HEK293 (cell line): ENCODE data around the gene NPDC1.
A peak's percentile ranks its signal among the peaks of the same experiment; 100 is the strongest.

Experiments used
- CTCF ChIA-PET: fragments of 350-600 bp; formaldehyde crosslinking; extraction: SDS; loops from one replicate; lab custom pipeline; 2021; ENCODE audit warnings: antibody characterized with exemption; lab: Yijun Ruan, JAX
- POLR2A ChIA-PET: fragments of 300-600 bp; formaldehyde crosslinking; extraction: SDS; loops from one replicate; lab custom pipeline; 2020; ENCODE audit warnings: antibody characterized with exemption, inconsistent platforms; lab: Yijun Ruan, JAX
- H3K27ac ChIP-seq: fragments of 200-500 bp; sonication (Bioruptor generic); 2 replicates; pipeline ENCODE4 v1.5.1; 2014; ENCODE audit warnings: low read depth, low read length, control low read depth, inconsistent platforms; ENCODE audit errors: extremely low read depth
- H3K36me3 ChIP-seq, 2 experiments: fragments of 200-500 bp in 1 of 2; sonication (Bioruptor generic) in 1 of 2; 1 replicate in 1 of 2; 2 replicates in 1 of 2; pipeline ENCODE4 v1.5.1; 2014 to 2017; ENCODE audit warnings: inconsistent platforms in 2 of 2, low read length in 2 of 2; ENCODE audit not compliant: control insufficient read depth in 2 of 2, insufficient read depth in 1 of 2
- H3K4me1 ChIP-seq: fragments of 200-500 bp; sonication (Bioruptor generic); 2 replicates; pipeline ENCODE4 v1.5.1; 2014; ENCODE audit warnings: mild to moderate bottlenecking, low read length, inconsistent platforms; ENCODE audit not compliant: control insufficient read depth, insufficient read depth
- H3K4me3 ChIP-seq: 2 replicates; pipeline ENCODE4 v1.5.1; 2011; ENCODE audit warnings: low read depth, mild to moderate bottlenecking, control low read depth, low read length, moderate library complexity
- H3K9me3 ChIP-seq: fragments of 200-500 bp; sonication (Bioruptor generic); 2 replicates; pipeline ENCODE4 v1.5.1; 2014; ENCODE audit warnings: low read depth, low read length, inconsistent platforms; ENCODE audit not compliant: control insufficient read depth, insufficient read depth
- GFI1B ChIP-seq: fragments of 450-650 bp; formaldehyde crosslinking; IDR thresholded peaks from 2 replicates; pipeline ENCODE4 v1.5.1; 2016; ENCODE audit warnings: missing biosample characterization, missing genetic modification characterization
- SP2 ChIP-seq: fragments of 450-650 bp; formaldehyde crosslinking; IDR thresholded peaks from 2 replicates; pipeline ENCODE4 v1.5.1; 2016; ENCODE audit warnings: missing biosample characterization, missing genetic modification characterization
- SP3 ChIP-seq: fragments of 450-650 bp; formaldehyde crosslinking; IDR thresholded peaks from 2 replicates; pipeline ENCODE4 v1.5.1; 2016; ENCODE audit warnings: missing biosample characterization, missing genetic modification characterization
- SP7 ChIP-seq: fragments of 450-650 bp; formaldehyde crosslinking; IDR thresholded peaks from 2 replicates; pipeline ENCODE4 v1.5.1; 2016; ENCODE audit warnings: missing biosample characterization, missing genetic modification characterization
- YY2 ChIP-seq: fragments of 450-650 bp; formaldehyde crosslinking; IDR thresholded peaks from 2 replicates; pipeline ENCODE4 v1.5.1; 2016; ENCODE audit warnings: missing biosample characterization, missing genetic modification characterization
- ZBTB21 ChIP-seq: fragments of 450-650 bp; formaldehyde crosslinking; IDR thresholded peaks from 2 replicates; pipeline ENCODE4 v1.5.1; 2017; ENCODE audit warnings: missing biosample characterization, missing genetic modification characterization
- ZNF10 ChIP-seq: fragments of 450-650 bp; formaldehyde crosslinking; IDR thresholded peaks from 2 replicates; pipeline ENCODE4 v1.5.1; 2017; ENCODE audit warnings: missing biosample characterization, missing genetic modification characterization
- ZNF114 ChIP-seq: fragments of 450-650 bp; formaldehyde crosslinking; IDR thresholded peaks from 2 replicates; pipeline ENCODE4 v1.5.0; 2017; ENCODE audit warnings: missing biosample characterization, missing genetic modification characterization
- ZNF121 ChIP-seq: fragments of 450-650 bp; formaldehyde crosslinking; IDR thresholded peaks from 2 replicates; pipeline ENCODE4 v1.5.1; 2016; ENCODE audit warnings: missing biosample characterization, missing genetic modification characterization
- ZNF132 ChIP-seq: fragments of 450-650 bp; formaldehyde crosslinking; IDR thresholded peaks from 2 replicates; pipeline ENCODE4 v1.5.1; 2017; ENCODE audit warnings: missing biosample characterization, missing genetic modification characterization, borderline replicate concordance
- ZNF146 ChIP-seq: fragments of 450-650 bp; formaldehyde crosslinking; IDR thresholded peaks from 2 replicates; pipeline ENCODE4 v1.5.1; 2016; ENCODE audit warnings: missing biosample characterization, missing genetic modification characterization
- ZNF155 ChIP-seq: fragments of 450-650 bp; formaldehyde crosslinking; IDR thresholded peaks from 2 replicates; pipeline ENCODE4 v1.5.1; 2016; ENCODE audit warnings: missing biosample characterization, missing genetic modification characterization
- ZNF248 ChIP-seq: fragments of 450-650 bp; formaldehyde crosslinking; IDR thresholded peaks from 2 replicates; pipeline ENCODE4 v1.5.1; 2017; ENCODE audit warnings: missing biosample characterization, missing genetic modification characterization
- ZNF302 ChIP-seq: fragments of 450-650 bp; formaldehyde crosslinking; IDR thresholded peaks from 2 replicates; pipeline ENCODE4 v1.5.1; 2016; ENCODE audit warnings: missing biosample characterization, missing genetic modification characterization, low read depth
- ZNF335 ChIP-seq: fragments of 450-650 bp; formaldehyde crosslinking; conservative IDR thresholded peaks from 2 replicates; pipeline ENCODE4 v1.5.1; 2016; ENCODE audit warnings: missing biosample characterization, missing genetic modification characterization
- ZNF391 ChIP-seq: fragments of 450-650 bp; formaldehyde crosslinking; IDR thresholded peaks from 2 replicates; pipeline ENCODE4 v1.5.1; 2016; ENCODE audit warnings: low read depth, missing biosample characterization, missing genetic modification characterization, borderline replicate concordance
- ZNF416 ChIP-seq: fragments of 450-650 bp; formaldehyde crosslinking; IDR thresholded peaks from 2 replicates; pipeline ENCODE4 v1.5.1; 2016; ENCODE audit warnings: missing biosample characterization, missing genetic modification characterization
- ZNF426 ChIP-seq: fragments of 450-650 bp; formaldehyde crosslinking; IDR thresholded peaks from 2 replicates; pipeline ENCODE4 v1.5.1; 2017; ENCODE audit warnings: missing biosample characterization, missing genetic modification characterization, mild to moderate bottlenecking, inconsistent platforms, moderate library complexity
- ZNF544 ChIP-seq: fragments of 450-650 bp; formaldehyde crosslinking; IDR thresholded peaks from 2 replicates; pipeline ENCODE4 v1.5.0; 2017; ENCODE audit warnings: missing biosample characterization, missing genetic modification characterization
- ZSCAN30 ChIP-seq: fragments of 450-650 bp; IDR thresholded peaks from 2 replicates; pipeline ENCODE4 v1.5.1; 2018; ENCODE audit warnings: missing biosample characterization, mild to moderate bottlenecking, missing genetic modification characterization, moderate library complexity
- TF ChIP-seq, protein P1 (sequence below): fragments of 450-650 bp; formaldehyde crosslinking; IDR thresholded peaks from 2 replicates; pipeline ENCODE4 v1.5.1; 2016; ENCODE audit warnings: missing biosample characterization, missing genetic modification characterization
- TF ChIP-seq, protein P2 (sequence below): fragments of 450-650 bp; formaldehyde crosslinking; IDR thresholded peaks from 2 replicates; pipeline ENCODE4 v1.5.1; 2016; ENCODE audit warnings: missing biosample characterization, missing genetic modification characterization
- TF ChIP-seq, protein P3 (sequence below): fragments of 450-650 bp; formaldehyde crosslinking; IDR thresholded peaks from 2 replicates; pipeline ENCODE4 v1.5.1; 2017; ENCODE audit warnings: missing biosample characterization, missing genetic modification characterization
- TF ChIP-seq, protein P4 (sequence below): fragments of 450-650 bp; formaldehyde crosslinking; IDR thresholded peaks from 2 replicates; pipeline ENCODE4 v1.5.1; 2016; ENCODE audit warnings: missing biosample characterization, missing genetic modification characterization, borderline replicate concordance

Gene NPDC1

DNA sequence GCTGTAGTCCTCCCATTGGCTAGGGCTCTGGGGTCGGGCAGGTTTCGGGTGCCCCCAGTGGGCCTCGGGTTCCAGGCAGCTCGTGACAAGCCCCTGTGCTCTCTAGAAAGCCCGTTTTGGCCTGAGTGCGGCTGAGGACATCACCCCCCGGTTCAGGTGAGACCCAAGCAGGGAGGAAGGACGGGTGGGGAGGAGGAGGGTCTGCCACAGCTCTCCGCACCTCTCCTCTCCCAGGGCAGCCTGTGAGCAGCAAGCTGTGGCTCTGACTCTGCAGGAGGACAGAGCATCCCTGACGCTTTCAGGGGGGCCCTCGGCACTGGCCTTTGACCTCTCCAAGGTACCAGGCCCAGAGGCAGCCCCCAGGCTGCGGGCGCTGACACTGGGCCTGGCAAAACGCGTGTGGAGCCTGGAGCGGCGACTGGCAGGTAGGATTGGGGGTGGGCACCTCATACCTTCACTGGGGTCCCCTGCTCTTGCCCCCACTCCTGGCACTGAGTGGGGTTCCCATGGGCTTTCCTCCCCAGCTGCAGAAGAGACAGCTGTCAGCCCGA lies 53.1 kb downstream of the NPDC1 start (continued):
- TF ChIP-seq, protein P1, sequence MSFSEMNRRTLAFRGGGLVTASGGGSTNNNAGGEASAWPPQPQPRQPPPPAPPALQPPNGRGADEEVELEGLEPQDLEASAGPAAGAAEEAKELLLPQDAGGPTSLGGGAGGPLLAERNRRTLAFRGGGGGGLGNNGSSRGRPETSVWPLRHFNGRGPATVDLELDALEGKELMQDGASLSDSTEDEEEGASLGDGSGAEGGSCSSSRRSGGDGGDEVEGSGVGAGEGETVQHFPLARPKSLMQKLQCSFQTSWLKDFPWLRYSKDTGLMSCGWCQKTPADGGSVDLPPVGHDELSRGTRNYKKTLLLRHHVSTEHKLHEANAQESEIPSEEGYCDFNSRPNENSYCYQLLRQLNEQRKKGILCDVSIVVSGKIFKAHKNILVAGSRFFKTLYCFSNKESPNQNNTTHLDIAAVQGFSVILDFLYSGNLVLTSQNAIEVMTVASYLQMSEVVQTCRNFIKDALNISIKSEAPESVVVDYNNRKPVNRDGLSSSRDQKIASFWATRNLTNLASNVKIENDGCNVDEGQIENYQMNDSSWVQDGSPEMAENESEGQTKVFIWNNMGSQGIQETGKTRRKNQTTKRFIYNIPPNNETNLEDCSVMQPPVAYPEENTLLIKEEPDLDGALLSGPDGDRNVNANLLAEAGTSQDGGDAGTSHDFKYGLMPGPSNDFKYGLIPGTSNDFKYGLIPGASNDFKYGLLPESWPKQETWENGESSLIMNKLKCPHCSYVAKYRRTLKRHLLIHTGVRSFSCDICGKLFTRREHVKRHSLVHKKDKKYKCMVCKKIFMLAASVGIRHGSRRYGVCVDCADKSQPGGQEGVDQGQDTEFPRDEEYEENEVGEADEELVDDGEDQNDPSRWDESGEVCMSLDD (tag by site-specific recombination) = 0 out of 2 replicates have a peak, but pooled peaks have one; percentile 5

DNA sequence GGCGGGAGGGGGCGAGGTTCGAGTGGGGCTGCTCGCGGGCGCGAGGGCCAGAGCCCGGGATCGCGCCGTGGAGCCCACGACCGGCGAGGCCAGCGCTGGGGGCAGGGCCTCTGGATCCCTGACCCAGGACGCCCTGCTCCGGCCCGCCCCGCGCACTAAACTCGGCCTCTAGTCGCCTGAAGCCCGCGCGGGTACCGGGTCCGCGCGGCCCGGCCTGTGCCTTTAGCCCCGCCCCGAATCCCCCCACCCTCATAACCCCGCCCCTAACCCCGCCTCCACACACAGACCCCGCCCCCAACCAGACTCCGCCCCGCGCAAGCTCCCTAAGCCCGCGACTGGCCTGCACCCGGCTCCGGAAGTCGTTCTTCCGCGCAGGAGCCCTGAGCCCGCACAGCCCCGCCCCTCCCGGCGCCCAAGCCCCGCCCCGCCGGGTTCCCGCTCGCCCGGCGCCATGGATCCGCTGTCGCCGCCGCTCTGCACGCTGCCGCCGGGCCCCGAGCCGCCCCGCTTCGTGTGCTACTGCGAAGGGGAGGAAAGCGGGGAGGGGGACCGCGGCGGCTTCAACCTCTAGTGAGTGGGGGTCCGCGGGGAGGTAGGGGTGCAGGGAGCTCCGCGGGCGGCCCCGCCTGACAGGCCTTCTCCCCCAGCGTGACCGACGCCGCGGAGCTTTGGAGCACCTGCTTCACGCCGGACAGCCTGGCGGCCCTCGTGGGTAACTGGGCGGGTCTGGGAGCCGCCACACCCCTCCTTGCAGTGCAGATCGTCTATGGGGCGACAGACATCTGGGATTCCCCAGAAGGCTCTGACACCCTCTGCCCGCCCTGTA lies 53.8 kb downstream of the NPDC1 start, which contains the start of gene PAXX:
Gene PAXX, plus strand, starts transcription at position 430 of the 826 bp plus-strand sequence. Its CDS starts 22 bp downstream, at position 452.
- H3K4me3 ChIP-seq = peak within 1 kb of the TSS; percentile 72
- H3K36me3 ChIP-seq = peaks cover 0 to 18% of the 10 kb centered on the region in 2 experiments; a peak in 1 of 3 replicates
- ChIA-PET POLR2A (interaction anchor here (0.5 to 2.8 kb wide), 31 partner anchors 10 to 465 kb away, joined by 3 to 25 read pairs (median 4); partner anchors contain the start of genes FBXW5, MAN1B1, PTGDS and SAPCD2), CTCF (interaction anchor here (0.6 to 2.9 kb wide), 13 partner anchors 11 to 295 kb away, joined by 3 to 28 read pairs (median 4); partner anchors contain the start of gene FBXW5)
- H3K9me3 ChIP-seq = no peaks in the 10 kb centered on the region
- peak within 1 kb of the TSS; percentile 83 for H3K27ac ChIP-seq
- H3K4me1 ChIP-seq = peaks cover 5% of the 10 kb centered on the region
- TF ChIP-seq ZNF248 (tag by site-specific recombination) (no peak), ZNF391 (tag by site-specific recombination) (peak; percentile 51; the same call in 1 of the 2 replicates), ZNF335 (tag by site-specific recombination) (peak; percentile 97), ZBTB21 (tag by site-specific recombination) (no peak), SP7 (tag by site-specific recombination) (peak; percentile 66), GFI1B (tag by site-specific recombination) (no peak), ZNF302 (tag by site-specific recombination) (no peak), ZNF544 (tag by site-specific recombination) (no peak), ZNF426 (tag by site-specific recombination) (no peak), ZNF155 (tag by site-specific recombination) (no peak), ZNF114 (tag by site-specific recombination) (no peak), ZNF146 (tag by site-specific recombination) (no peak), YY2 (peak; percentile 76), ZNF121 (no peak), ZSCAN30 (tag by site-specific recombination) (peak; percentile 75), SP3 (tag by site-specific recombination) (peak; percentile 75; the same call in 1 of the 2 replicates), ZNF416 (tag by site-specific recombination) (no peak), ZNF10 (tag by site-specific recombination) (0 out of 2 replicates have a peak, but pooled peaks have one; percentile 27), SP2 (peak; percentile 71), ZNF132 (tag by site-specific recombination) (no peak)
- TF ChIP-seq, protein P2, sequence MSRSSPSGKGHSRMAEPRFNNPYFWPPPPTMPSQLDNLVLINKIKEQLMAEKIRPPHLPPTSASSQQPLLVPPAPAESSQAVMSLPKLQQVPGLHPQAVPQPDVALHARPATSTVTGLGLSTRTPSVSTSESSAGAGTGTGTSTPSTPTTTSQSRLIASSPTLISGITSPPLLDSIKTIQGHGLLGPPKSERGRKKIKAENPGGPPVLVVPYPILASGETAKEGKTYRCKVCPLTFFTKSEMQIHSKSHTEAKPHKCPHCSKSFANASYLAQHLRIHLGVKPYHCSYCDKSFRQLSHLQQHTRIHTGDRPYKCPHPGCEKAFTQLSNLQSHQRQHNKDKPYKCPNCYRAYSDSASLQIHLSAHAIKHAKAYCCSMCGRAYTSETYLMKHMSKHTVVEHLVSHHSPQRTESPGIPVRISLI (tag by site-specific recombination) = no peak
- TF ChIP-seq, protein P3, sequence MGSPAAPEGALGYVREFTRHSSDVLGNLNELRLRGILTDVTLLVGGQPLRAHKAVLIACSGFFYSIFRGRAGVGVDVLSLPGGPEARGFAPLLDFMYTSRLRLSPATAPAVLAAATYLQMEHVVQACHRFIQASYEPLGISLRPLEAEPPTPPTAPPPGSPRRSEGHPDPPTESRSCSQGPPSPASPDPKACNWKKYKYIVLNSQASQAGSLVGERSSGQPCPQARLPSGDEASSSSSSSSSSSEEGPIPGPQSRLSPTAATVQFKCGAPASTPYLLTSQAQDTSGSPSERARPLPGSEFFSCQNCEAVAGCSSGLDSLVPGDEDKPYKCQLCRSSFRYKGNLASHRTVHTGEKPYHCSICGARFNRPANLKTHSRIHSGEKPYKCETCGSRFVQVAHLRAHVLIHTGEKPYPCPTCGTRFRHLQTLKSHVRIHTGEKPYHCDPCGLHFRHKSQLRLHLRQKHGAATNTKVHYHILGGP (tag by site-specific recombination) = no peak
- TF ChIP-seq, protein P4, sequence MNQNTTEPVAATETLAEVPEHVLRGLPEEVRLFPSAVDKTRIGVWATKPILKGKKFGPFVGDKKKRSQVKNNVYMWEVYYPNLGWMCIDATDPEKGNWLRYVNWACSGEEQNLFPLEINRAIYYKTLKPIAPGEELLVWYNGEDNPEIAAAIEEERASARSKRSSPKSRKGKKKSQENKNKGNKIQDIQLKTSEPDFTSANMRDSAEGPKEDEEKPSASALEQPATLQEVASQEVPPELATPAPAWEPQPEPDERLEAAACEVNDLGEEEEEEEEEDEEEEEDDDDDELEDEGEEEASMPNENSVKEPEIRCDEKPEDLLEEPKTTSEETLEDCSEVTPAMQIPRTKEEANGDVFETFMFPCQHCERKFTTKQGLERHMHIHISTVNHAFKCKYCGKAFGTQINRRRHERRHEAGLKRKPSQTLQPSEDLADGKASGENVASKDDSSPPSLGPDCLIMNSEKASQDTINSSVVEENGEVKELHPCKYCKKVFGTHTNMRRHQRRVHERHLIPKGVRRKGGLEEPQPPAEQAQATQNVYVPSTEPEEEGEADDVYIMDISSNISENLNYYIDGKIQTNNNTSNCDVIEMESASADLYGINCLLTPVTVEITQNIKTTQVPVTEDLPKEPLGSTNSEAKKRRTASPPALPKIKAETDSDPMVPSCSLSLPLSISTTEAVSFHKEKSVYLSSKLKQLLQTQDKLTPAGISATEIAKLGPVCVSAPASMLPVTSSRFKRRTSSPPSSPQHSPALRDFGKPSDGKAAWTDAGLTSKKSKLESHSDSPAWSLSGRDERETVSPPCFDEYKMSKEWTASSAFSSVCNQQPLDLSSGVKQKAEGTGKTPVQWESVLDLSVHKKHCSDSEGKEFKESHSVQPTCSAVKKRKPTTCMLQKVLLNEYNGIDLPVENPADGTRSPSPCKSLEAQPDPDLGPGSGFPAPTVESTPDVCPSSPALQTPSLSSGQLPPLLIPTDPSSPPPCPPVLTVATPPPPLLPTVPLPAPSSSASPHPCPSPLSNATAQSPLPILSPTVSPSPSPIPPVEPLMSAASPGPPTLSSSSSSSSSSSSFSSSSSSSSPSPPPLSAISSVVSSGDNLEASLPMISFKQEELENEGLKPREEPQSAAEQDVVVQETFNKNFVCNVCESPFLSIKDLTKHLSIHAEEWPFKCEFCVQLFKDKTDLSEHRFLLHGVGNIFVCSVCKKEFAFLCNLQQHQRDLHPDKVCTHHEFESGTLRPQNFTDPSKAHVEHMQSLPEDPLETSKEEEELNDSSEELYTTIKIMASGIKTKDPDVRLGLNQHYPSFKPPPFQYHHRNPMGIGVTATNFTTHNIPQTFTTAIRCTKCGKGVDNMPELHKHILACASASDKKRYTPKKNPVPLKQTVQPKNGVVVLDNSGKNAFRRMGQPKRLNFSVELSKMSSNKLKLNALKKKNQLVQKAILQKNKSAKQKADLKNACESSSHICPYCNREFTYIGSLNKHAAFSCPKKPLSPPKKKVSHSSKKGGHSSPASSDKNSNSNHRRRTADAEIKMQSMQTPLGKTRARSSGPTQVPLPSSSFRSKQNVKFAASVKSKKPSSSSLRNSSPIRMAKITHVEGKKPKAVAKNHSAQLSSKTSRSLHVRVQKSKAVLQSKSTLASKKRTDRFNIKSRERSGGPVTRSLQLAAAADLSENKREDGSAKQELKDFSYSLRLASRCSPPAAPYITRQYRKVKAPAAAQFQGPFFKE (tag by site-specific recombination) = no peak
